ENCODE measurements around the gene RASSF8. TPM values are rescaled to one million over a fixed set of nuclear protein-coding genes. Genes with fewer than 3 reads are reported as not detected.

The RASSF8 gene
- total and polyA plus RNA-seq, 2 of the 8 experiments (the other 6 are each of a cell fraction or from before 2014, with no cell fraction given) = 6.4 to 46.7 TPM

- Histone ChIP-seq H2BK120ac (replicated peaks; ENCODE audit: low read depth, low read length) (no peak overlapping the region), H3K4me2 (ENCODE audit: insufficient read depth in 1 of 2, low read depth in 2 of 2, low read length in 2 of 2) (no peak overlapping the region), H3K23ac (ENCODE audit: insufficient read length) (no peak overlapping the region), H3K4me3 (ENCODE audit: extremely low read depth in 1 of 4, insufficient read depth in 2 of 4, low read depth in 3 of 4, low read length in 4 of 4) (no peak overlapping the region), H3K79me1 (ENCODE audit: low read depth, low read length) (peaks cover 9% of the 10 kb centered on the region; the same call in 1 of the 2 replicates), H3K56ac (replicated peaks; ENCODE audit: insufficient read length, low read depth, low read length) (no peak overlapping the region), H4K20me1 (replicated peaks in 1 of 2; ENCODE audit: control insufficient read depth in 1 of 2, insufficient read depth in 2 of 2, low read length in 2 of 2) (no peaks in the 10 kb centered on the region), H2BK15ac (ENCODE audit: low read length) (no peak overlapping the region), H2AFZ (ENCODE audit: low read length) (no peak overlapping the region), H3K27ac (ENCODE audit: low read depth, low read length) (no peak overlapping the region), H3K9me3 (ENCODE audit: insufficient read depth in 2 of 2, low read depth in 1 of 2, low read length in 1 of 2) (no peaks in the 10 kb centered on the region), H3K14ac (ENCODE audit: insufficient read length) (no peak overlapping the region), H4K5ac (ENCODE audit: insufficient read length, low read depth, low read length) (no peak overlapping the region), H4K8ac (ENCODE audit: extremely low read depth, insufficient read depth, low read length) (no peak overlapping the region), H2BK5ac (ENCODE audit: low read depth, low read length) (no peak overlapping the region), H3K4ac (replicated peaks; ENCODE audit: insufficient read length, low read depth, low read length) (no peak overlapping the region), H2AK5ac (ENCODE audit: low read depth, low read length) (no peak overlapping the region), H3K36me3 (ENCODE audit: control insufficient read depth in 2 of 4, insufficient read depth in 4 of 4, low read length in 3 of 4) (no peaks in the 10 kb centered on the region), H3K4me1 (replicated peaks in 1 of 4; ENCODE audit: control insufficient read depth in 3 of 4, insufficient read depth in 4 of 4, low read length in 3 of 4) (peaks cover 2 to 11% (median 7%) of the 10 kb centered on the region in 4 experiments; a peak in 5 of 7 replicates), H2BK20ac (ENCODE audit: low read length) (no peak overlapping the region), H3K9ac (replicated peaks in 1 of 4; ENCODE audit: extremely low read depth in 1 of 4, low read depth in 3 of 4, low read length in 3 of 4) (no peak overlapping the region), H3K79me2 (ENCODE audit: control insufficient read depth in 1 of 2, insufficient read depth in 2 of 2, low read length in 2 of 2) (peaks cover 4 to 98% of the 10 kb centered on the region in 2 experiments), H4K91ac (replicated peaks; ENCODE audit: insufficient read length, low read length) (no peak overlapping the region), H3K18ac (ENCODE audit: extremely low read depth, low read length) (no peak overlapping the region), H3K27me3 (replicated peaks in 1 of 4; ENCODE audit: control insufficient read depth in 3 of 4, extremely low read depth in 1 of 4, insufficient read depth in 3 of 4, low read length in 3 of 4) (no peaks in the 10 kb centered on the region), H3K23me2 (ENCODE audit: low read depth, low read length) (no peaks in the 10 kb centered on the region), H2BK12ac (ENCODE audit: low read depth, low read length) (no peak overlapping the region)
- WGBS, 2 experiments (ENCODE audit: extremely low coverage in 1 of 2, insufficient coverage in 1 of 2, insufficient read length in 1 of 2, insufficient replicate concordance in 2 of 2, low coverage in 1 of 2, low lambda C conversion rate in 2 of 2, missing lambda C conversion rate in 1 of 2) = 88% methylated on average over 4 of the region's 4 CpGs; no CpG with 5 or more reads in 1 of the 2 experiments
- CTCF ChIA-PET (ENCODE audit: partially characterized antibody) = interaction anchor here (0.8 to 2.3 kb wide), 4 partner anchors 9 to 26 kb away, joined by 3 to 10 read pairs (median 3); no protein-coding TSS in a partner anchor
- POLR2A ChIA-PET (ENCODE audit: partially characterized antibody) = interaction anchor here (0.6 to 1.6 kb wide), 3 partner anchors 17 to 646 kb away, joined by 3 to 5 read pairs (median 3); partner anchors contain the start of gene RASSF8
- FAIRE-seq (peak; percentile 24), DNase-seq (ENCODE audit: low read depth in 1 of 2, low spot score in 2 of 2) (no peak)
- TF ChIP-seq RAD21 (IDR thresholded peaks at IDR 0.05 in 1 of 2, conservative IDR thresholded peaks at IDR 0.05 in 1 of 2; ENCODE audit: low read depth in 2 of 2, low read length in 2 of 2) (no peak), YY1 (IDR thresholded peaks at IDR 0.05; ENCODE audit: low read depth, low read length) (no peak), RXRA (IDR thresholded peaks at IDR 0.05; ENCODE audit: insufficient read depth, low read depth, low read length) (no peak), KDM1A (IDR thresholded peaks at IDR 0.05; ENCODE audit: borderline replicate concordance, low read length) (no peak), CHD2 (IDR thresholded peaks at IDR 0.05; ENCODE audit: low read length) (no peak), RBBP5 (IDR thresholded peaks at IDR 0.05; ENCODE audit: borderline replicate concordance, low read depth, low read length) (no peak), FOSL1 (IDR thresholded peaks at IDR 0.05; ENCODE audit: insufficient read depth, low read depth, low read length) (no peak), POLR2A (IDR thresholded peaks at IDR 0.05; ENCODE audit: control extremely low read depth in 1 of 2, low read depth in 2 of 2, low read length in 2 of 2) (no peak), SUZ12 (IDR thresholded peaks at IDR 0.05; ENCODE audit: low read length) (no peak), ATF2 (IDR thresholded peaks at IDR 0.05; ENCODE audit: low read length) (no peak), NANOG (IDR thresholded peaks at IDR 0.05; ENCODE audit: insufficient read depth, low read depth, low read length, poor library complexity, severe bottlenecking) (no peak), BRCA1 (IDR thresholded peaks at IDR 0.05; ENCODE audit: low read depth, low read length) (no peak)
Measured at GRCh38 chr12:25980035-25980434, 21.6 kb downstream of the RASSF8 start.
